T-helper 17 cell (primary cell): ENCODE results near the gene PEX16. TPM values are rescaled to one million over a fixed set of nuclear protein-coding genes. Genes with fewer than 3 reads are reported as not detected.

Experiments
- ATAC-seq: fragments of 150-1000 bp; cut with Tn5 transposase; 2 replicates; pipeline ENCODE4 v1.10.0; 2021; ENCODE audit warnings: mild to moderate bottlenecking, moderate library complexity
- DNase-seq, 3 donors: peaks; one replicate each; pipeline versions ENCODE4 v3.0.0 to v3.0.0-alpha.2; 2020 to 2021
- H3K9me3 ChIP-seq: one replicate; pipeline ENCODE4 v1.7.0; 2013; ENCODE audit warnings: low read length, mild to moderate bottlenecking; ENCODE audit not compliant: control insufficient read depth, poor library complexity, severe bottlenecking
- H3K27ac Mint-ChIP-seq: one replicate; pipeline ENCODE4 v1.8.0; 2022; ENCODE audit warnings: mild to moderate bottlenecking, moderate library complexity, mixed read lengths
- H3K27me3 Mint-ChIP-seq: one replicate; pipeline ENCODE4 v1.8.0; 2022; ENCODE audit warnings: mixed read lengths
- H3K36me3 Mint-ChIP-seq: one replicate; pipeline ENCODE4 v1.8.0; 2022; ENCODE audit warnings: low read depth, mixed read lengths
- H3K4me1 Mint-ChIP-seq: one replicate; pipeline ENCODE4 v1.8.0; 2022; ENCODE audit warnings: mild to moderate bottlenecking, mixed read lengths
- H3K4me3 Mint-ChIP-seq: one replicate; pipeline ENCODE4 v1.8.0; 2022; ENCODE audit warnings: mild to moderate bottlenecking, moderate library complexity, mixed read lengths
- total RNA-seq, 4 donors: library from RNA in 2 of 4; stranded (reverse) in 2 of 4; gene quantifications; one replicate each; pipeline ENCODE4 v1.2.3 and lab custom pipeline; 2022 to 2026

The PEX16 gene
- total RNA-seq, 2 donors from 2014 or later: 59.1 to 64.2 TPM

DNA sequence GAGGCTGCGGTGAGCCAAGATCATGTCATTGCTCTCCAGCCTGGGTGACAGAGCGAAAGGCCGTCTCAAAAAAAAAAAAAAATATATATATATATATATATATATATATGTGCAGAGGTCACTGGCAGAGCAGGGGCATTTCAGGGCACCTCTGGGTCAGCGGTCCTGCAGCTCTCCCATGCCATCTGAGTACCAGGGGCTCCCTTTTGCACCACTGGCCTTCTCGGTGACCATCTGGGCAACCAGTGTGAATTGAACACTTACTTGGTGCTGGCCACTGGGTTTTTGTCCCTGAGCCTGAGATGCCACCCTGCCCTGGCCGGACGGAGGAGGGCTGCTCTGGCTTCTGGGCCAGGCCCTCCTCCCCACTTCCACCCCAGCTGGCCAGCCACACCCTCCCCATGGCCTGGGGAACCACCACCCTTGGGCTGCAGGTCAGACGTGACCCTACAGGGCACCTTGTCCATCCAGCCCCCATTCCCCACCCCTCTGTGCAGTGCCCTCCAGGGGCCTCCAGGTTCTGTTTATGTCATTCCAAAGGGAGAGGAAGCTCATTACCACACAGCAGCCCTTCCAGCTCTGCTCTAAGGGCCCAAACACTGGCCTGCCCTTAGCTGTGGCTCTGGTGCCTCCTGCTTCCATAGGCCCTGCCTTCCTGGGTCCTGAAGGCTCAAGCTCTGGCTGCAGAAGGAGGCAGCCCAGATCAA, 22.0 kb downstream of the PEX16 start:
- Mint-ChIP-seq H3K4me1 (peaks cover 14% of the 10 kb centered on the region), H3K36me3 (peaks cover 11% of the 10 kb centered on the region), H3K4me3 (no peak overlapping the region), H3K27ac (no peak overlapping the region), H3K27me3 (peaks cover 42% of the 10 kb centered on the region)
- ATAC-seq (no peak), DNase-seq (no peak)
- H3K9me3 ChIP-seq: no peaks in the 10 kb centered on the region

GRCh38 chr11:45894555-45895247, 23.0 kb downstream of the PEX16 start:
- Mint-ChIP-seq H3K4me1 (peaks cover 10% of the 10 kb centered on the region), H3K36me3 (peaks cover 8% of the 10 kb centered on the region), H3K4me3 (peak overlapping the region; percentile 62), H3K27me3 (peaks cover 39% of the 10 kb centered on the region), H3K27ac (peak overlapping the region; percentile 67)
- ATAC-seq (no peak), DNase-seq (no peak)
- no peaks in the 10 kb centered on the region for H3K9me3 ChIP-seq

DNA sequence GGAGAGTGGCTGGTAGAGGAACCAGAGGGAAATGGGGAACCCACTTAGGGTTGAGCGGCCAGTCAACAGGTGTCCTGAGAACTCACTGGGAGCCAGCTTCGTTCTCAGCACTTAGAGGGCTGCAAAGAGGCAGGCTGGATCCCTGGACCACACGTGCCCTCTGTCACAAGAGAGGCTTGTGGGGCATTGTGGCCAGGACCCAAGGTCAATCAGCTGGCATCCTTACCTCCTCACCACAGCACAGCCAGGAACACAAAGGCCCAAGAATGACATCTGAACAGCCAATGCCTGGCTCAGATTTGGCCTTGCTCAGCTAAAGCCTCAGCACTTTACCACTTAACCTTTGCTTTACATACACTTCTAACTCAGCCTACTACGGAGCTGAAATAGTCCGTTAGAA, 24.8 kb downstream of the PEX16 start:
- no peak overlapping the region for H3K4me3 Mint-ChIP-seq
- H3K27ac Mint-ChIP-seq: peak overlapping the region; percentile 45
- peaks cover 8% of the 10 kb centered on the region for H3K36me3 Mint-ChIP-seq
- no peak for ATAC-seq
- peaks cover 5% of the 10 kb centered on the region for H3K4me1 Mint-ChIP-seq
- no peak for DNase-seq
- peaks cover 28% of the 10 kb centered on the region for H3K27me3 Mint-ChIP-seq
- H3K9me3 ChIP-seq: no peaks in the 10 kb centered on the region

DNA sequence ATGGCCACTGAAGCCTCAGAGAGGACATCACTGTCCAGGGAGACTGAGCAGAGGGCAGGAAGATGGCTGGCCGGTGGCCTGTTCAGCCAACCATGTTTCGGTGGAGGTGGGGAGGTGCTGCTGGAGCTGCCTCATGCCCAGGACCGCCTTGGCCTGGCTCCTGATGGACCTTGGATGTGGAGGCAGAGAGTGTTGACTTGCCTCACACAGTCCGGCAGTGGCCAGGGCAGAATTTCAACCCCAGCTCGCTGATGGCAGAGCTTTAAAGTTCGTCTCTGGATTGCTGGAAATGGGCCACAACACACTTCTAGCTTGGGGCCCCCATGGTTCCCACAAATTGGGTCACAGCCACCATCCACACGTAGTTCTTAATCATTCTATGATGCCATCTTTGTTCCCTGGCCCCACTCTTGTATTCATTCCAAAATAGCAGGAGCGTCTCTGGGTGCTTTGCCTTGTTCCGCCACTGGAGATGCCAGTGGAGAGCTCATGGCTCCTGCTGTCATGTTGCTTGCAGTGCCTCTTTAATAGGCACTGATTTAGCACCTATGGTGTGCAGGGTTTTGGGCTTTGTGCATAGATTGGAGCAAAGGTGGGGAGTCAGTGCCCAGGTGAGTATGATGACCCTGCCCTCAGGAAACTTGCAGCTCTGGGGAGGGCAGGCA, 26.7 kb downstream of the PEX16 start:
- DNase-seq: no peak
- Mint-ChIP-seq H3K27me3 (peaks cover 25% of the 10 kb centered on the region), H3K27ac (no peak overlapping the region), H3K36me3 (peaks cover 8% of the 10 kb centered on the region), H3K4me1 (peaks cover 4% of the 10 kb centered on the region), H3K4me3 (no peak overlapping the region)
- no peaks in the 10 kb centered on the region for H3K9me3 ChIP-seq
- ATAC-seq: no peak

DNA sequence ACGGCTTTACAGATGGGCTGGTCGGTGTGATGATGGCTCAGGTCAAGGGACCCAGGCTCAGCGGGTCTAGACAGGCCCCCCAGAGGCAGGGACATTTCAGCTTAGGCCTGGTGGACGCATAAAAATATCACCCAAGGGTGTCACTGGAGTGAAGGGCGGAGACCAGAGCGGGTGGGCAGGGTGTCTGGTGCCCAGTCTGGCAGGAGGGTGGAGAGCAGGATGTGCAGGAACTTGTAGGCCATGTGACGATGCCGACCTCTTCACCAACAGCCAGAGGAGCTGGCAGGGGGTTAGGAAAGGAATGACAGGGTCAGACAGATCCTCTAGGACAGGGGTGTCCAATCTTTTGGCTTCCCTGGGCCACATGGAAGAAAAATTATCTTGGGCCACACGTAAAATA, 27.7 kb downstream of the PEX16 start:
- Mint-ChIP-seq H3K27ac (peak overlapping the region; percentile 49), H3K4me3 (no peak overlapping the region)

GRCh38 chr11:45889555-45889954, 28.1 kb downstream of the PEX16 start:
- H3K27me3 Mint-ChIP-seq: peaks cover 17% of the 10 kb centered on the region
- peak overlapping the region; percentile 16 for H3K4me3 Mint-ChIP-seq
- no peak for DNase-seq
- H3K36me3 Mint-ChIP-seq: peaks cover 5% of the 10 kb centered on the region
- ATAC-seq: no peak
- peaks cover 6% of the 10 kb centered on the region for H3K4me1 Mint-ChIP-seq
- H3K27ac Mint-ChIP-seq: peak overlapping the region; percentile 49
- no peaks in the 10 kb centered on the region for H3K9me3 ChIP-seq

More for the DNA sequence above, 27.7 kb downstream of the PEX16 start:
- ATAC-seq: no peak
- no peaks in the 10 kb centered on the region for H3K9me3 ChIP-seq
- H3K27me3 Mint-ChIP-seq: peaks cover 21% of the 10 kb centered on the region
- H3K36me3 Mint-ChIP-seq: peaks cover 6% of the 10 kb centered on the region
- no peak for DNase-seq
- H3K4me1 Mint-ChIP-seq: peaks cover 6% of the 10 kb centered on the region

DNA sequence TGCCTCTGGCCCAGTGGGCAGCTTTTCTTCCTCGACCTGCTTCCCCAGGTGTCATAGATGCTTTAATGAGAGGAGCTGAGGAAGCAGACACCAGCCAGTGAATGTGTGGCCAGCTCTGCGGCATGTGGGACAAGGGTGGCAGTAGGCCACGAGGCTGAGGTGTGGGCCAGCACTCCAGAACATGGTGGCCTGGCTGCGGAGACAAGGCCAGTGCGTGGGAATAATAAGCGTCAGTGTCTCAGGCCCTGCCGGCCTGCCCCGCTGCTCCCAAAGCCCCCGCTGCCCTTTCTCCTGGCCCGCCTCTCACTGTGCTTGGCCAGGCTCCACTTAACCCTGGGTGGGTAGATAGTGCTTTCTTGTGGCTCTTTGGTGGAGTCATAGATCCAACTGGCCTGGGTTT, 30.1 kb downstream of the PEX16 start:
- peak overlapping the region; percentile 47 for H3K27ac Mint-ChIP-seq
- peaks cover 8% of the 10 kb centered on the region for H3K4me1 Mint-ChIP-seq
- H3K4me3 Mint-ChIP-seq: peak overlapping the region; percentile 65
- peaks cover 3% of the 10 kb centered on the region for H3K36me3 Mint-ChIP-seq
- ATAC-seq (no peak), DNase-seq (no peak)
- H3K9me3 ChIP-seq: no peaks in the 10 kb centered on the region
- H3K27me3 Mint-ChIP-seq: peaks cover 9% of the 10 kb centered on the region

DNA sequence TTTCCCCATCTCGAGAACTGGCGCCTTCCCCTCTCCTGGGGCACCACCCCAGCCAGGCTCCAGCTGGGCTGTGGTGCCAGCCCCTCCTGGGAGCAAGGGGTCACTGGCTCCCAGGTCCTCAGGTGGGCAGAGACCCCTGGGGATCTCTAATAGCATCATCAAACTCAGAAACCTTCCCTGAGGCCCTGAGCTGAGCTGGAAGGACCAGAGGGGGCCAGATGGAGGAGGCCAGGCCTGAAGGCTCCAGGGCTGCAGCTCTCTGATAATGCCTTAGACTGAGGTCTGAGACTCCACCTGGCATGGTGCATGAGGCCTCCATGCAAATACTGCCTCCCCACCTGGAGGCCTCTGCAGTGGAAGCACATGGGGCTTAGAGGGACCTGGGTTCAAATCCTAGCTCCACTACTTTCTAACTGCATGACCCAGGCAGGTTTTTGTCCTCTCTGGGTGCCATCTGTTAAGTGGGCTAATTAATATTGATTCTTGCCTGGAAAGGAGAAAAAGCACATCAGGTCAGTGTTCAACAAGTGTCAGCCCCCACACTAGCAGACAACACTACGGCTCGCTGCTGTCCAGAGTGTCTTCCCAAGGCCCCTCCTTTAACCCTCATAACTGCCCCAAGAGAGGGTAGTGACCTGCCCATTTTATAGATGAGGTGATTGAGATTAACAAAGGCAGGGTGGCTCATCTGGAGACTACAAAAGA, 30.7 kb downstream of the PEX16 start:
- peaks cover 7% of the 10 kb centered on the region for H3K36me3 Mint-ChIP-seq
- peaks cover 2% of the 10 kb centered on the region for H3K27me3 Mint-ChIP-seq
- H3K4me1 Mint-ChIP-seq: peaks cover 11% of the 10 kb centered on the region
- H3K27ac Mint-ChIP-seq: peak overlapping the region; percentile 47
- no peak for DNase-seq
- peak overlapping the region; percentile 65 for H3K4me3 Mint-ChIP-seq
- no peaks in the 10 kb centered on the region for H3K9me3 ChIP-seq
- no peak for ATAC-seq

DNA sequence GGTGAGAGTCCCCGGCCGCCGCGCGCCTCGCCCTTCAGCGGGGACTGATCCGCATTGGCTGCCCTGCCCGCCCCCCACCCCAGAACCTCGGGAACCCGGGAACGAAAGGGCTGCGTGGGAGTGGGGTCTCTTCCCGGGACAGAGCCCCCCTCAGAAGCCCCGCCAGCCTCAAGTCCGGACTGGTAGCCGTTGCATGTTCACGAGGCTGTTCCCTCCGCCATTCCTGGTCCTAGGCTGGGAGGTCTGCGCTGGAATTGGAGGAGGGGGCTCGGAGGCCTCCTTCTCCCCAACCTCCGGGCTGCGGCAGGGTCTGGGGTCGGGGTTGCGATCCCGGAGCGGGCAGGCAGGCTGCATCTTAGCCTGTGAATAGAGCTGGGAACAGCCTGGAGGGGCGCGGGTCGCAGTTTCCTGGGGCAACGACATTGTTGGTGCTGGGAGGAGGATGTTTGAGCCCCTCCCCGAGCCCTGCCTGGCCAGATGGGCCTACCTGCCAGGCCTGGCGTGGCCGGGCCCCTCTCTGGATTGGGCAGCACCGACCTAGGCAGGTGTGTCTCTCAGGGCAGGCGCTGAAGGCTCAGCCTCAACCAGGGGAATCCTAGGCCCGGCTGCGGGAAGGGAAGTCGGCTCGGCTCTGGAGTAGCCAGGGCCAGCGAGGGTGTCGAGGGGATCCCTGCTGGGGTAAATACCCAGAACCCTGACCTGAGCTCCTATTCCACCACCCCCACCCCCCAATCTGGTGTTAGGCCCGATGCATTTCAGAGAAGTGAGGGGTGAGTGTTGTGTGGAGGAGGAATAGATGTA, 31.6 kb downstream of the PEX16 start:
- H3K36me3 Mint-ChIP-seq: peaks cover 4% of the 10 kb centered on the region
- H3K9me3 ChIP-seq: no peaks in the 10 kb centered on the region
- DNase-seq (no peak), ATAC-seq (no peak)
- H3K27me3 Mint-ChIP-seq: no peaks in the 10 kb centered on the region
- peak overlapping the region; percentile 47 for H3K27ac Mint-ChIP-seq
- H3K4me3 Mint-ChIP-seq: peak overlapping the region; percentile 65
- H3K4me1 Mint-ChIP-seq: peaks cover 11% of the 10 kb centered on the region

- H3K27me3 Mint-ChIP-seq: no peaks in the 10 kb centered on the region
- peaks cover 10% of the 10 kb centered on the region for H3K36me3 Mint-ChIP-seq
- H3K4me3 Mint-ChIP-seq: peak within 1 kb of the TSS; percentile 65
- ATAC-seq: peak; percentile 77
- H3K9me3 ChIP-seq: no peaks in the 10 kb centered on the region
- H3K27ac Mint-ChIP-seq: peak within 1 kb of the TSS; percentile 78
- peak; percentile 56 to 59 (median 57) for DNase-seq
- peaks cover 11% of the 10 kb centered on the region for H3K4me1 Mint-ChIP-seq
Measured at GRCh38 chr11:45885274-45885920, 32.3 kb downstream of the PEX16 start, which contains the start of gene MAPK8IP1. TSS of gene MAPK8IP1 (plus strand) at chr11:45885651. CDS start at chr11:45885821, 170 bp downstream.

- Mint-ChIP-seq H3K4me3 (peak overlapping the region; percentile 63), H3K36me3 (peaks cover 12% of the 10 kb centered on the region), H3K27ac (peak overlapping the region; percentile 78), H3K27me3 (no peaks in the 10 kb centered on the region), H3K4me1 (peaks cover 11% of the 10 kb centered on the region)
- H3K9me3 ChIP-seq: no peaks in the 10 kb centered on the region
- no peak for DNase-seq
- ATAC-seq: no peak
Measured at GRCh38 chr11:45884596-45885185, 33.0 kb downstream of the PEX16 start.
